Activated gamma-delta T cell (primary cell): ENCODE results near the gene SLC25A4.

Experiments used
- DNase-seq: peaks from one replicate; lab custom pipeline; 2025; lab: John Stamatoyannopoulos, UW

The SLC25A4 gene

DNA sequence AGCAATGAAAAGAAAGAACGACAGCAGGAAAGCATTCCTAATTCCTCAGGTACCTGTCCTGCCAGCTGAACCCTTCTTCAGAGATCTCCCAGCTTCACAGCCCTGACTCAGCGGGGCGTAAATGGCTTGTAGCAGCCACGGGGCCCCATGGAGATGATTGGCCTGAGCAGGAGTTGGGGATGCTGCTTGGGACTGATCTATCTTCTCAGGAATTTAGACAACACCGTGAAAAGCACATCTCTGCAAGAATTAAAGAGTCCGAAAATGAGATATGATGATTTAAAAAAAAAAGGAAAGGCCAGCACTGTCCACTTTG, 22.5 kb upstream of the SLC25A4 start:
- no peak for DNase-seq

DNA sequence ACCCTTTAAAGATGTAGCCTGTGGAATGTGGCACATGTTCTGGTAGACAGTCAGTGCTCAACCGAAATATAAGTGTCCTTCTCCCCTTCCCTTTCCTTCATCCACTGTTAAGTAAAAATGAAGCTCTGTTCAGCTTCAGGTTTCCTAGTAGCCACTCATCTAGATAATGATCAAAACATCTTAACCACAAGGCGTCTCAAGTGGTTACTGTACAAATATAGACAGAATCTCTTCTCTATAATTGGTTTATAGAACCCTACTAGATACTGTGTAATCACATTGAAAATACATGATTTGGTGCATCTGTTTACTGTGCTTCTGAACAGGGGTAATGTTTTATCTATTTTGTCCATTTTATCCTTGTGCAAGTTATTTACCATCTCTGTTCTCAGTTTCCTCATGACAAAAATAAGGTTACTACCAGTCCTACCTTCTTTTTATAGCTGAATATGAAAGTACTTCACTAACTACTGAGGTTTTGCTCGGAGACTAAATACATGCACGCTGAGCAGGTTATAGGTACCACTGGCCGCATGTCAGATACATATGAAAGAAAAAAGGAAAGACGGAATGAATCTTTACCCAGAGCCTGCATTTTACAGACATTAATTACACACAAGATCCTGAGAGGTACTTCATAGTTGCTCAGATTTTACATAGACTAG, 20.3 kb upstream of the SLC25A4 start:
- no peak for DNase-seq

DNA sequence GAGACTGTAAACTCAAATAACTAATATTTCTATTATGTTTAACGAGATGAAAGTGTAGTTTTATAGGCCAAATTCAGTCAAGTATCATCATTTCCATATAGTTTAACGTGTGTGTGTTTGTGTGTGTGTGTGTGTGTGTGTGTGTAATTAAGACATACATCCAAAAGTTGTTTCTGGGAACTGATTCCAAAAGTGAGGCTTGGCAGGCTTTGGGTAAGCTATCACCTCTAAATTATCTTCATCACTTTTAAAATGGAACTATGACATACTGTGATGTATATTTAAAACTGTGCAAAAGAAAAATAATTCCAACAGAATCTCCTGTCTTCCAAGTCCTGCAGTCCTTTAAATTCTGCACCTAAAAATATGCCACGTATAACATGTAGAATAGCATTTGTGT, 19.1 kb upstream of the SLC25A4 start:
- no peak for DNase-seq

- DNase-seq: peak; percentile 12
Measured at GRCh38 chr4:185127021-185127925, 15.8 kb upstream of the SLC25A4 start.

- DNase-seq: peak; percentile 19
Measured at GRCh38 chr4:185128272-185129119, 14.6 kb upstream of the SLC25A4 start.

DNA sequence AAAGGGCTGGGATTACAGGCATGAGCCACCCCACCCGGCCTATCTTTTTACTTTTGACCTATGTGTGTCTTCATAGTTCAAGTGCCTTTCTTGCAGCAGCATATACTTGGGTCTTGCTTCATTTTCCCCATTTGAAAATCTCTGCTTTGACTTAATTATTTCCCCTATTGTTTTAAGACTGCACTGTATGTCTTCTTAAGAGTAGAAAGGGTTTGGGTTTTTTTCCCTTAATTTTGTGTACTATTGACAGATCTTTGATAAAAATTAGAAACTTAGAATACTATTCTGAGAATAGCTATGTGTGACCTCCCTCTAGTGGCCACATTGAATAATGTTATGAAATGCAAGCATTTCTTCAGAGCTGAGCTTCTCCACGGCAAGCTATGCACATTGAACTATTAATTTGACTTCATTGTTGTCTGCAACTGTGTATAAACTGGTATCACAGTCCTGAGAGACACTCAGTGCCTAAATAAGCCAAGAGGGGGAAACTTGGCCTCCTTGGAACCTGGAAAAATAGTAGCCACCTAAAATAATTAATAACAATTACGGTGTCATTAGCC, 8.7 kb upstream of the SLC25A4 start:
- no peak for DNase-seq

- no peak for DNase-seq
Measured at GRCh38 chr4:185137233-185137925, 5.7 kb upstream of the SLC25A4 start.

GRCh38 chr4:185138161-185138560, 4.9 kb upstream of the SLC25A4 start:
- no peak for DNase-seq

- no peak for DNase-seq
Measured at GRCh38 chr4:185139736-185140135, 3.3 kb upstream of the SLC25A4 start.

DNA sequence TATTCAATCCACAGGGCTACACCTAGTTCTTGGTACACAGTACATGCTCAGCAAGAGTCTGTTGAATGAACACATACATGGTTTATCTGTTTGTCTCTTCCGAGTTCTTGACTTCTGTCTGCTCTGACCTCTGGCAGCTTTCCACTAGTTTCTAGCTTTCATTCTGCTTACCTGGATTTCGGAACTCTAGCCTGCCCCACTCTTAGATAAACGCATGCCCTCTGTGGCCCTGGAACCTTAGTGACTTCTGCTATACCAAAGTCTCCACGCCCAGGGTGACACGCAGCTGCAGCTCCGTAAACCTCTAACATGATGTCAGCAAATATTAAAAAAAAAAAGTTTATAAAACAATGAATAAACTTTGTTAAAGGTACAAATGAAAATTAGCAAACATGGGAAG, 1.3 kb upstream of the SLC25A4 start:
- DNase-seq: no peak

DNA sequence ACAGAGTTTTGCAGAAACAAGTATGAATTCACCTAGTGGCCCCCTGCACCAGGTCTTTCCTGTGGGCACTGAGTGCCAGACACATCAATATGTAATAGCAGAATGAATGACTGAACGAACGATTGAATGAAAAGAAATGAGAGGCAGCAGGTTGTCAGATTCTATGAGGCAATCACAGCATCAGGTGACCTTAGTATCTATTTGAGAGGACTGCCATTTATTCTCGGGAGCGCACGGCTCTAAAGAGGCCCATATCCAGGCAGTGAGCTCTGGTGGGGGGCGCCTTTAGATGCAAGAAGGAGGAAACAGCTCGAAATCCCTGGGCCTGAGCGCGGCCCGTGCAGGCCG, 528 bp upstream of the SLC25A4 start:
- DNase-seq: no peak

DNA sequence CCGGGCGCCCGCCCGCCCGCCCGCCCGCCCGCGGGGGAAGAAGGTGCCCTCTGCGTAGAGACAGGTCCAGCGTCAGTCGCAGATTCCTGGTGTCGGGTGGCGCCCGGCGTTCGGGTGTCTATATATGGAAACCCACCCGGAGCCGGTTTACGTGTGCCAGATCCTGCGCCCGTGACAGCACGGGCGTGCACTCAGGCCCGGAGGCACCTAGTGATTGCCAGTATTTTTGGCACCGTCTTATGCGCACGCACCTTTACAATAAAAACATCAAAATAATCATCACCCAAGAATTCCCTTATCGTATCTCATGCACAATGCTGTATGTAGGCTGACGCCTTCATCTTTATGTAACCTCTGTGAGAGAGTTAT, 519 bp downstream of the SLC25A4 start:
- DNase-seq: peak; percentile 37

- no peak for DNase-seq
Measured at GRCh38 chr4:185144601-185145240, 1.7 kb downstream of the SLC25A4 start.

DNA sequence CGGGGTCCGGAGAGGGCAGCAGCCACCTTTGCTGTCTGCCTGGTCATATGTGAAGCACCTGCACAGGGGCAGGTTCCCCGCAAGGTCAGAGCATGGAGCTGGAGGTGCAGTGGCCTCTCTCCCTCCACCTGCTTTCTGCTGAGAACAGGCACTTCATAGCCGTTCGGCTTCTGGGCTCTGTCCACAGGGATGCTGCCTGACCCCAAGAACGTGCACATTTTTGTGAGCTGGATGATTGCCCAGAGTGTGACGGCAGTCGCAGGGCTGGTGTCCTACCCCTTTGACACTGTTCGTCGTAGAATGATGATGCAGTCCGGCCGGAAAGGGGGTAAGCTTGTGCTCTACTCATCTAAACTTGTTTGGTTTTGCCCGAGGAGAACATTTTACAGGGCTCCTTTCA, 2.5 kb downstream of the SLC25A4 start:
- no peak for DNase-seq

DNA sequence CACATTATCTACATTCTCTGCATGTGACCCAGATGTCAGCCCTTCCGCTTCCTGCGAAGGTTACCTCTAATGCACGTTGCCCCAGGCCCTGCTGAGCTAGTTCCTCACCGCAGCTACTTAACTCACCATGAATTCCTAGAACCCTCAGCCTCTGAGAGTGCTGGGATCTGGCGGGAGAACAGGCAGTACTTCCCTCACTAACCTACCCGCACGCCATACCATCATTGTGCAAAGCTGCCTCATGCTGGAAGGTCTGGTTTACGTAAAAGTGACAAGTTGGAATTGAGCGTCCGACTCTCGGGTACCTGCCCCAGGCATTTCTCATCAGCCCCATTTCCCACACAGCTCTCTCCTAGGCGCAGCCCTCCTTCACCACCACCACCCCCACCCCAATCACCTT, 6.3 kb downstream of the SLC25A4 start:
- DNase-seq: no peak

GRCh38 chr4:185151296-185151695, 8.2 kb downstream of the SLC25A4 start:
- DNase-seq: no peak

DNA sequence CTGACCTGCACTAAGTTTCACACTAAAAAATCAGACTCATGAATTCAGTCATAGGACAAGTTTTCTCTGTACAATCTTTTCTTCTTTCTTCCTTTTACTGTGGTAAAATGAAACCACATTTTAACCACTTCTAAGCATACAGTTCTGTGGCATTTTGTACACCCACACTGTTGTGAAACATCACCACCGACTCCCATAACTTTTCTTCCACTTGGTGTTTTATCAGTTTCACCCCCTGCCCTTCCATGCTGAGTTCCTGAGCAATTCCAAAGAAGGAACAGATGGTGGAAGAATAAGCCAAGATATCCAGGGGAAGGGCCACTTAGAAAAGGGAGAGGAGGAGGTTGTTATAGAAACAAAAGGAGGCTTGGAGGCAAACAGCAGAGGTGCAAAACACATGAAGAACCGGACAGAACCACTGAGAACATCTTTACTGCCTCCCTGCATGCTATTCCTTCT, 22.6 kb downstream of the SLC25A4 start:
- no peak for DNase-seq

GRCh38 chr4:185167234-185167633, 24.2 kb downstream of the SLC25A4 start:
- DNase-seq: no peak

DNA sequence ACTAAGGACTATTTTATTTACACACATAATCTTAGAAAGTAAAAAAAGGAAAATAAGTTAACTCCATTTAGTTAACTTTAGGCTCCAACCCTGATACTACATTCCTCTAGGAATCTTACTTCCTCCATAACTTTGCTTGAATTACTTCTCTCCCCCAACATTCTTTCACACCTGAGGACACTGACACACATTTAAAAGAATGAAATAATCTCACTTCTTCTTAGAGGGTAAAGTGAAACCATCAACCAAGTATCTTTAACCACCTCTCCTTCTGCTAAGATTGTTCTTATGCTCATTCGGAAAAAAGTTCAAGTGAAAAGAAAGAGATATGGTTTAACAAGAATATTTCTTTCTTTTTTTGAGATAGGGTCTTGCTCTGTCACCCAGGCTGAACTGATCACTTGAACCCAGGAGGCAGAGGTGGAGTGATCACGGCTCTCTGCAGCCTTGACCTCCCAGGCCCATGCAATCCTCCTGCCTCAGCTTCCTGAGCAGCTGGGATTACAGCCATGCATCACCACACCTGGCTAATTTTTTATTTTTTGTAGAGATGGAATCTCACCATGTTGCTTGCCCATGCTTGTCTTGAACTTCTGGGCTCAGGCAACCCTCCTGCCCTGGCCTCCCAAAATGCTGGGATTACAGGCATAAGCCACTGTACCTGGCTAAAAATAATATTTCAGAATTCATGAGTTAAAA, 28.5 kb downstream of the SLC25A4 start:
- no peak for DNase-seq

DNA sequence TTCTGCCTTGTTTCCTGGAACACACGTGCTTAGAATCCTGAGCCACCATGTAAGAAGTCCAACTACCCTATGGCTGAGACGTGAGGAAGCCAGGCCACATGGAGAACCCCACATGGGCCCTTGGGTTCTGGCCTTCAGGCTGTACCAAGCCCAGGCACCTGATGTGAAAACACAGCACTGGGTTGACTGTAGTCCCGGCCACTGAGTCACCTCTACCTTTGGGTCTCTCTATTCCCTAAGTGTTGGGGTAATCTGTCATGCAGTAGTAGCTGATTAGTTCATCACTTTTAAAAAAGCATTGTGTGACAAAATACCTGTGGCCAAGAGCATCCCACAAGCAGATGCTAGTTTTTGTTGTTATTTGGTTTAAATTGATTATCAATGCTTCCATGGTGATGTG, 36.4 kb downstream of the SLC25A4 start:
- no peak for DNase-seq

- no peak for DNase-seq
Measured at GRCh38 chr4:185182239-185182638, 39.2 kb downstream of the SLC25A4 start.
